HFF-Myc (cell line): ENCODE measurements around the gene FBXW11.
"Not testable (repeated sequence)": the region's sequence is repeated elsewhere in the genome, so short reads cannot be mapped to it uniquely, and the experiment has no call there.

Experiments used
- DNase-seq: peaks from one replicate; pipeline ENCODE4 v3.0.0-alpha.2; 2011; ENCODE audit warnings: low read depth; ENCODE audit errors: extremely low read depth
- H3K4me3 ChIP-seq: replicated peaks from 2 replicates; pipeline ENCODE4 v1.5.1; 2011; ENCODE audit warnings: low read depth, mild to moderate bottlenecking, control low read depth, low read length
- TF ChIP-seq, protein P1 (sequence below): IDR thresholded peaks from 2 replicates; pipeline ENCODE4 v1.5.1; 2012; ENCODE audit warnings: mild to moderate bottlenecking, low read depth, low read length, control low read depth; ENCODE audit errors: missing control alignments

The FBXW11 gene

GRCh38 chr5:171945476-171945875, 61.0 kb downstream of the FBXW11 start:
- DNase-seq = no peak
- TF ChIP-seq, protein P1, sequence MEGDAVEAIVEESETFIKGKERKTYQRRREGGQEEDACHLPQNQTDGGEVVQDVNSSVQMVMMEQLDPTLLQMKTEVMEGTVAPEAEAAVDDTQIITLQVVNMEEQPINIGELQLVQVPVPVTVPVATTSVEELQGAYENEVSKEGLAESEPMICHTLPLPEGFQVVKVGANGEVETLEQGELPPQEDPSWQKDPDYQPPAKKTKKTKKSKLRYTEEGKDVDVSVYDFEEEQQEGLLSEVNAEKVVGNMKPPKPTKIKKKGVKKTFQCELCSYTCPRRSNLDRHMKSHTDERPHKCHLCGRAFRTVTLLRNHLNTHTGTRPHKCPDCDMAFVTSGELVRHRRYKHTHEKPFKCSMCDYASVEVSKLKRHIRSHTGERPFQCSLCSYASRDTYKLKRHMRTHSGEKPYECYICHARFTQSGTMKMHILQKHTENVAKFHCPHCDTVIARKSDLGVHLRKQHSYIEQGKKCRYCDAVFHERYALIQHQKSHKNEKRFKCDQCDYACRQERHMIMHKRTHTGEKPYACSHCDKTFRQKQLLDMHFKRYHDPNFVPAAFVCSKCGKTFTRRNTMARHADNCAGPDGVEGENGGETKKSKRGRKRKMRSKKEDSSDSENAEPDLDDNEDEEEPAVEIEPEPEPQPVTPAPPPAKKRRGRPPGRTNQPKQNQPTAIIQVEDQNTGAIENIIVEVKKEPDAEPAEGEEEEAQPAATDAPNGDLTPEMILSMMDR = no peak
- H3K4me3 ChIP-seq = no peak overlapping the region

GRCh38 chr5:171945066-171945465, 61.4 kb downstream of the FBXW11 start:
- TF ChIP-seq, protein P1 = no peak
- no peak for DNase-seq
- no peak overlapping the region for H3K4me3 ChIP-seq

GRCh38 chr5:171942112-171942516, 64.3 kb downstream of the FBXW11 start:
- not testable (repeated sequence) for DNase-seq, H3K4me3 ChIP-seq

GRCh38 chr5:171941675-171942074, 64.8 kb downstream of the FBXW11 start:
- not testable (repeated sequence) for DNase-seq

GRCh38 chr5:171941275-171941674, 65.2 kb downstream of the FBXW11 start:
- DNase-seq, H3K4me3 ChIP-seq: not testable (repeated sequence)

More at GRCh38 chr5:171941675-171942074, 64.8 kb downstream of the FBXW11 start:
- not testable (repeated sequence) for H3K4me3 ChIP-seq

- DNase-seq = no peak
- H3K4me3 ChIP-seq = no peak overlapping the region
- TF ChIP-seq, protein P1 = no peak
Measured at GRCh38 chr5:171939951-171940350, 66.5 kb downstream of the FBXW11 start.

DNA sequence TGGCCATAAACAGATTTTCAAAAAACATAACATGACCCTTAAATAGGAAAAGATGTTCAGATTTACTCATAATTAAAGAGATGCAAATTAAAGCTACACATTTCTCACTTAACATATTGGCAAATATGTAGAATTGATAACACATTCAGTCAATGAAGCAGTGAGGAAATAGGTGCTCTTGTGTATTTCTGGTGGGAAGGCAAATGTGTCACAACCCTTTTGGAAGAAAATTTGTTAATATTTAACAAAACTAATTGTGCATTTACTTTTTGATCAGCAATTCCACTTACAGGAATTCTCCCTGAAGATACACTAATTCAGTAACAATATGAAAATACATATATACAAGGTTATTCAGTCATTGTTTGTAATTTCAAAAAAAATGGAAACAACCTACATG, 68.1 kb downstream of the FBXW11 start:
- TF ChIP-seq, protein P1 = no peak
- H3K4me3 ChIP-seq = no peak overlapping the region
- no peak for DNase-seq

DNA sequence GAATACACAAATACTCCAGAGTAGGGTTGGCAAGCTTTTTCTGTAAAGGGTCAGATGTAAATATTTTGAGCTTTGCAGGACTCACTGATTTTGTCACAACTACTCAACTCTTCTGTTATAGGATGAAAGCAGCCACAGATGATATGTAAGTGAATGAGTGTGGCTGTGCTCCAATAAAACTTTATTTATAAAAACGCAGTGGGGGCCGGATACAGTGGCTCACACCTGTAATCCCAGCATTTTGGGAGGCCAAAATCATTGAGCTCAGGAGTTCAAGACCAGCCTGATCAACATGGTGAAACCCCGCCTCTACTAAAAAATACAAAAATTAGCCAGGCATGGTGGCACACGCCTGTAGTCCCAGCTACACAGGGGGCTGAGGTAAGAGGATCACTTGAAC, 69.1 kb downstream of the FBXW11 start:
- no peak for DNase-seq
- TF ChIP-seq, protein P1 = no peak
- no peak overlapping the region for H3K4me3 ChIP-seq

- DNase-seq = no peak
- TF ChIP-seq, protein P1 = no peak
- H3K4me3 ChIP-seq = no peak overlapping the region
Measured at GRCh38 chr5:171934586-171934985, 71.9 kb downstream of the FBXW11 start.
